Neural cell (in vitro differentiated cells): Measurements from ENCODE around the gene FSTL3. TPM values are rescaled to one million over a fixed set of nuclear protein-coding genes. Genes with fewer than 3 reads are reported as not detected.

Source experiments
- polyA plus RNA-seq: library from polyadenylated mRNA; depleted of rRNA; stranded (reverse); fragments of >200 nt; gene quantifications from 2 replicates; pipeline ENCODE4 v1.2.3, GENCODE V29; 2014

FSTL3 gene
- polyA plus RNA-seq, 1 donor from 2014 or later, result 3.1 TPM

Other genes starting within 250 kb of the FSTL3 start
- 75.8 and 81.2 TPM in 2 replicates for gene SHC2, start 215.4 kb upstream of the FSTL3 start, polyA plus RNA-seq
- gene MADCAM1, start 179.9 kb upstream of the FSTL3 start, polyA plus RNA-seq, result 0.22 and 1.0 TPM in 2 replicates
- gene TPGS1, start 168.9 kb upstream of the FSTL3 start, polyA plus RNA-seq, result 79.6 and 83.2 TPM in 2 replicates
- gene CDC34, start 144.6 kb upstream of the FSTL3 start, polyA plus RNA-seq, result 155 and 172 TPM in 2 replicates
- gene GZMM, start 132.3 kb upstream of the FSTL3 start, polyA plus RNA-seq, result 0.38 and 0.72 TPM in 2 replicates
- 209 and 214 TPM in 2 replicates for gene BSG, start 103.8 kb upstream of the FSTL3 start, polyA plus RNA-seq
- gene HCN2, start 86.5 kb upstream of the FSTL3 start, polyA plus RNA-seq, result 4.7 and 6.4 TPM in 2 replicates
- gene POLRMT, start 42.9 kb upstream of the FSTL3 start, polyA plus RNA-seq, result 28.3 TPM in 2 replicates
- 0.48 TPM in 1 of 2 replicates, not detected in the other for gene FGF22, start 36.5 kb upstream of the FSTL3 start, polyA plus RNA-seq
- 33.7 and 44.8 TPM in 2 replicates for gene RNF126, start 13.2 kb upstream of the FSTL3 start, polyA plus RNA-seq
- not detected in 2 replicates for gene PRSS57, start 19.1 kb downstream of the FSTL3 start, polyA plus RNA-seq
- 74.8 and 87.3 TPM in 2 replicates for gene PALM, start 32.5 kb downstream of the FSTL3 start, polyA plus RNA-seq
- gene MISP, start 74.7 kb downstream of the FSTL3 start, polyA plus RNA-seq, result 0.24 and 0.98 TPM in 2 replicates
- 27.3 and 39.0 TPM in 2 replicates for gene PTBP1, start 121.1 kb downstream of the FSTL3 start, polyA plus RNA-seq
- gene PLPPR3, start 145.6 kb downstream of the FSTL3 start, polyA plus RNA-seq, result 239 and 275 TPM in 2 replicates
- 1.0 and 1.1 TPM in 2 replicates for gene AZU1, start 151.4 kb downstream of the FSTL3 start, polyA plus RNA-seq
- gene PRTN3, start 164.6 kb downstream of the FSTL3 start, polyA plus RNA-seq, result 0.54 TPM in 1 of 2 replicates, not detected in the other
- not detected in 2 replicates for gene ELANE, start 175.9 kb downstream of the FSTL3 start, polyA plus RNA-seq
- gene CFD, start 183.3 kb downstream of the FSTL3 start, polyA plus RNA-seq, result 3.8 and 5.3 TPM in 2 replicates
- gene MED16, start 216.8 kb downstream of the FSTL3 start, polyA plus RNA-seq, result 13.3 and 17.0 TPM in 2 replicates
- gene RNU6-9, start 217.1 kb downstream of the FSTL3 start, polyA plus RNA-seq, result not detected in 2 replicates
- gene R3HDM4, start 236.8 kb downstream of the FSTL3 start, polyA plus RNA-seq, result 51.2 and 71.8 TPM in 2 replicates
- 0.76 and 5.4 TPM in 2 replicates for gene KISS1R, start 240.9 kb downstream of the FSTL3 start, polyA plus RNA-seq
- gene ARID3A, start 249.6 kb downstream of the FSTL3 start, polyA plus RNA-seq, result 5.7 and 11.4 TPM in 2 replicates